H1 (cell line): ENCODE results near the gene SIK3. TPM values are rescaled to one million over a fixed set of nuclear protein-coding genes. Genes with fewer than 3 reads are reported as not detected.

ENCODE experiments used
- CTCF ChIA-PET: fragments of 300-600 bp; sonication (Branson Sonifier 250); formaldehyde crosslinking; loops from one replicate; lab custom pipeline; 2021; ENCODE audit not compliant: partially characterized antibody; lab: Charles Lee
- POLR2A ChIA-PET: fragments of 300-600 bp; sonication (Branson Sonifier 250); formaldehyde crosslinking; loops from one replicate; lab custom pipeline; 2021; ENCODE audit warnings: inconsistent platforms; ENCODE audit not compliant: partially characterized antibody; lab: Charles Lee
- DNase-seq, 2 experiments: peaks; one replicate each; pipeline versions ENCODE4 v3.0.0 to v3.0.0-alpha.2; 2010 to 2022; ENCODE audit warnings: low spot score in 2 of 2, low read depth in 1 of 2, mixed read lengths in 1 of 2
- FAIRE-seq: peaks from 2 replicates; lab custom pipeline; 2011; peaks lifted over from hg19 to GRCh38; lab: Jason Lieb, UNC
- H2AFZ ChIP-seq: 2 replicates; pipeline ENCODE4 v1.8.1; 2012; ENCODE audit warnings: low read length, inconsistent platforms
- H2AK5ac ChIP-seq: 2 replicates; pipeline ENCODE4 v1.6.1; 2013; ENCODE audit warnings: low read depth, low read length
- H2BK120ac ChIP-seq: replicated peaks from 2 replicates; pipeline ENCODE3; 2013; ENCODE audit warnings: low read depth, low read length, inconsistent platforms
- H2BK12ac ChIP-seq: 2 replicates; pipeline ENCODE4 v1.6.1; 2013; ENCODE audit warnings: low read depth, low read length
- H2BK15ac ChIP-seq: 2 replicates; pipeline ENCODE4 v1.6.1; 2013; ENCODE audit warnings: low read length
- H2BK20ac ChIP-seq: 2 replicates; pipeline ENCODE4 v1.6.1; 2013; ENCODE audit warnings: low read length
- H2BK5ac ChIP-seq: 2 replicates; pipeline ENCODE4 v1.6.1; 2013; ENCODE audit warnings: low read depth, low read length
- H3K14ac ChIP-seq: 2 replicates; pipeline ENCODE4 v1.6.1; 2013; ENCODE audit warnings: inconsistent platforms; ENCODE audit not compliant: insufficient read length
- H3K18ac ChIP-seq: 2 replicates; pipeline ENCODE4 v1.6.1; 2013; ENCODE audit warnings: low read length; ENCODE audit errors: extremely low read depth
- H3K23ac ChIP-seq: 2 replicates; pipeline ENCODE4 v1.6.1; 2013; ENCODE audit warnings: inconsistent platforms; ENCODE audit not compliant: insufficient read length
- H3K23me2 ChIP-seq: 2 replicates; pipeline ENCODE4 v1.6.1; 2013; ENCODE audit warnings: low read depth, low read length
- H3K27ac ChIP-seq: 2 replicates; pipeline ENCODE4 v1.6.1; 2011; ENCODE audit warnings: low read depth, low read length, inconsistent platforms
- H3K27me3 ChIP-seq, 4 experiments: replicated peaks in 1 of 4; 1 replicate in 1 of 4; 2 replicates in 3 of 4; pipeline versions ENCODE4 v1.6.1 to v1.8.1; 2011 to 2013; ENCODE audit warnings: low read length in 3 of 4, mild to moderate bottlenecking in 3 of 4, inconsistent platforms in 2 of 4, mixed read lengths in 2 of 4, moderate library complexity in 1 of 4; ENCODE audit not compliant: control insufficient read depth in 3 of 4, insufficient read depth in 3 of 4; ENCODE audit errors: extremely low read depth in 1 of 4
- H3K36me3 ChIP-seq, 4 experiments: 2 replicates each; pipeline versions ENCODE4 v1.6.1 to v1.8.1; 2011 to 2013; ENCODE audit warnings: mild to moderate bottlenecking in 4 of 4, low read length in 3 of 4, moderate library complexity in 2 of 4, control low read depth in 1 of 4, inconsistent platforms in 1 of 4; ENCODE audit not compliant: insufficient read depth in 4 of 4, control insufficient read depth in 2 of 4
- H3K4ac ChIP-seq: replicated peaks from 2 replicates; pipeline ENCODE3; 2013; ENCODE audit warnings: low read length, low read depth, mixed read lengths, inconsistent platforms; ENCODE audit not compliant: insufficient read length
- H3K4me1 ChIP-seq, 4 experiments: replicated peaks in 1 of 4; 1 replicate in 1 of 4; 2 replicates in 3 of 4; pipeline versions ENCODE4 v1.6.1 to v1.8.1; 2011 to 2013; ENCODE audit warnings: low read length in 3 of 4, inconsistent platforms in 2 of 4, mixed read lengths in 1 of 4; ENCODE audit not compliant: insufficient read depth in 4 of 4, control insufficient read depth in 3 of 4
- H3K4me2 ChIP-seq, 2 experiments: 2 replicates each; pipeline versions ENCODE4 v1.6.1 to v1.8.1; 2011 to 2013; ENCODE audit warnings: low read depth in 2 of 2, low read length in 2 of 2, control low read depth in 1 of 2, inconsistent platforms in 1 of 2, mild to moderate bottlenecking in 1 of 2; ENCODE audit not compliant: insufficient read depth in 1 of 2
- H3K4me3 ChIP-seq, 4 experiments: fragments of 200-600, 300-600 bp in 1 of 4; sonication (generic), shearing (Covaris generic), sonication (Bioruptor Twin) in 1 of 4; 2 replicates each; pipeline versions ENCODE4 v1.5.1 to v1.8.1; 2011 to 2016; ENCODE audit warnings: low read length in 4 of 4, low read depth in 3 of 4, control low read depth in 2 of 4, inconsistent platforms in 2 of 4, mild to moderate bottlenecking in 2 of 4, mixed read lengths in 1 of 4, moderate library complexity in 1 of 4; ENCODE audit not compliant: insufficient read depth in 2 of 4; ENCODE audit errors: extremely low read depth in 1 of 4
- H3K56ac ChIP-seq: replicated peaks from 2 replicates; pipeline ENCODE3; 2013; ENCODE audit warnings: low read depth, mild to moderate bottlenecking, mixed read lengths, low read length, inconsistent platforms; ENCODE audit not compliant: insufficient read length
- H3K79me1 ChIP-seq: 2 replicates; pipeline ENCODE4 v1.6.1; 2013; ENCODE audit warnings: low read depth, low read length, control low read depth
- H3K79me2 ChIP-seq, 2 experiments: 2 replicates each; pipeline versions ENCODE4 v1.6.1 to v1.8.1; 2012 to 2013; ENCODE audit warnings: low read length in 2 of 2, mild to moderate bottlenecking in 2 of 2, inconsistent platforms in 1 of 2; ENCODE audit not compliant: insufficient read depth in 2 of 2, control insufficient read depth in 1 of 2
- H3K9ac ChIP-seq, 4 experiments: replicated peaks in 1 of 4; 1 replicate in 1 of 4; 2 replicates in 3 of 4; pipeline versions ENCODE4 v1.6.1 to v1.8.1; 2011 to 2013; ENCODE audit warnings: low read depth in 3 of 4, low read length in 3 of 4, control low read depth in 2 of 4, mild to moderate bottlenecking in 2 of 4, moderate library complexity in 2 of 4, inconsistent platforms in 1 of 4; ENCODE audit errors: extremely low read depth in 1 of 4
- H3K9me3 ChIP-seq, 2 experiments: 2 replicates each; pipeline versions ENCODE4 v1.6.1 to v1.8.1; 2012 to 2013; ENCODE audit warnings: mild to moderate bottlenecking in 2 of 2, moderate library complexity in 2 of 2, control low read depth in 1 of 2, inconsistent platforms in 1 of 2, low read depth in 1 of 2, low read length in 1 of 2, mixed read lengths in 1 of 2; ENCODE audit not compliant: insufficient read depth in 2 of 2
- H4K20me1 ChIP-seq, 2 experiments: replicated peaks in 1 of 2; 2 replicates each; pipeline versions ENCODE3 to v1.8.1; 2011 to 2013; ENCODE audit warnings: inconsistent platforms in 2 of 2, low read length in 2 of 2, mild to moderate bottlenecking in 1 of 2; ENCODE audit not compliant: insufficient read depth in 2 of 2, control insufficient read depth in 1 of 2
- H4K5ac ChIP-seq: 2 replicates; pipeline ENCODE4 v1.6.1; 2013; ENCODE audit warnings: low read length, low read depth, mixed read lengths, inconsistent platforms; ENCODE audit not compliant: insufficient read length
- H4K8ac ChIP-seq: 2 replicates; pipeline ENCODE4 v1.8.0; 2013; ENCODE audit warnings: mild to moderate bottlenecking, moderate library complexity, low read length, inconsistent platforms; ENCODE audit not compliant: insufficient read depth; ENCODE audit errors: extremely low read depth
- H4K91ac ChIP-seq: replicated peaks from 2 replicates; pipeline ENCODE3; 2013; ENCODE audit warnings: low read length, mixed read lengths, inconsistent platforms; ENCODE audit not compliant: insufficient read length
- POLR2AphosphoS5 ChIP-seq: IDR thresholded peaks from 2 replicates; pipeline ENCODE4 v1.6.1; 2011; ENCODE audit warnings: low read depth, low read length
- RAD21 ChIP-seq, 2 experiments: IDR thresholded peaks in 1 of 2; conservative IDR thresholded peaks in 1 of 2; 2 replicates each; pipeline ENCODE4 v1.6.1; 2011; ENCODE audit warnings: low read depth in 2 of 2, low read length in 2 of 2, improper control_type of control experiment in 1 of 2, inconsistent platforms in 1 of 2, mild to moderate bottlenecking in 1 of 2, moderate library complexity in 1 of 2
- SP4 ChIP-seq: IDR thresholded peaks from 2 replicates; pipeline ENCODE4 v1.6.1; 2012; ENCODE audit warnings: low read length, inconsistent platforms
- SRF ChIP-seq: IDR thresholded peaks from 2 replicates; pipeline ENCODE4 v1.6.1; 2011; ENCODE audit warnings: mild to moderate bottlenecking, low read depth, low read length, moderate library complexity
- WGBS, 2 experiments: shearing (Covaris generic) in 1 of 2; methylation state at CpG; one replicate each; pipeline versions ENCODE4 v1.1.6 to v1.1.7; 2013 to 2015; ENCODE audit warnings: low lambda C conversion rate in 2 of 2, mixed read lengths in 2 of 2, inconsistent platforms in 1 of 2, low coverage in 1 of 2, missing lambda C conversion rate in 1 of 2; ENCODE audit not compliant: insufficient replicate concordance in 2 of 2, insufficient coverage in 1 of 2, insufficient read length in 1 of 2; ENCODE audit errors: extremely low coverage in 1 of 2, missing lambda C conversion rate in 1 of 2; 5-methylcytosine and 5-hydroxymethylcytosine counted together
- polyA plus RNA-seq, 7 experiments: library from polyadenylated mRNA; depleted of rRNA in 3 of 7; stranded (reverse) in 5 of 7; unstranded in 2 of 7; fragments of >200 nt in 5 of 7; fragments of 200-250 nt in 2 of 7; gene quantifications; 1 replicate in 5 of 7; 2 replicates in 1 of 7; 4 replicates in 1 of 7; pipeline versions ENCODE4 v1.2.1 to v1.2.3, GENCODE V29; 2011 to 2013; ENCODE audit warnings: missing spikeins in 2 of 7, mixed read lengths in 2 of 7
- total RNA-seq: library from RNA; stranded (reverse); fragmentation: NEBNext Ultra II Directional; extraction: Animal tissue kit (Norgen Biotek cat#: 25700); gene quantifications from 2 replicates; pipeline ENCODE4 v1.2.1, GENCODE V29; 2021
- TF ChIP-seq, protein P1 (sequence below), 3 experiments: IDR thresholded peaks; 1 replicate in 2 of 3; 2 replicates in 1 of 3; pipeline versions ENCODE4 v1.5.1 to v1.6.1; 2011; ENCODE audit warnings: low read length in 3 of 3, mild to moderate bottlenecking in 3 of 3, inconsistent platforms in 2 of 3, low read depth in 1 of 3, moderate library complexity in 1 of 3; ENCODE audit not compliant: insufficient read depth in 1 of 3; ENCODE audit errors: control extremely low read depth in 1 of 3

The SIK3 gene
- total and polyA plus RNA-seq, 2 of the 8 experiments (the other 6 are each of a cell fraction or from before 2014, with no cell fraction given), result 19.9 to 32.1 TPM

DNA sequence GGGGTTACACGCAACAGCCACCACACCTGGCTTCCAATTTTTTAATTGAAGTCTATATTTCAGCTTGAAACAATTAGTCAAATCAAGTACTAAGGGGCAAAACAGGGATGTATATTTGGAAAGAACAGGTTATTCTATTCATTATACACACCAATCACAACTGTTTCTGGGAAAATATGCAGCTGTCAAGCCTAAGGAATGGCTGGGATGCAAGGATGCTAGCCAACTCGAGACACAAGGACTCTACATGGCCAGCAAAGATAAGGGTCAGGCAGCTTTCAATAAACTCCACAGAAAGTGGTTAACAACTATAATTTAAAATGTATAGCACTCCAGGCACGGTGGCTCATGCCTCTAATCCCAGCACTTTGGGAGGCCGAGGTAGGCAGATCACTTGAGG is 134.0 kb downstream of the SIK3 start:
- Histone ChIP-seq H2BK12ac (no peak overlapping the region), H3K27me3 (no peaks in the 10 kb centered on the region), H3K4ac (no peak overlapping the region), H3K79me1 (peaks cover 3% of the 10 kb centered on the region; the same call in 1 of the 2 replicates), H3K27ac (no peak overlapping the region), H4K8ac (no peak overlapping the region), H3K4me2 (no peak overlapping the region), H3K23ac (no peak overlapping the region), H3K14ac (no peak overlapping the region), H2BK120ac (no peak overlapping the region), H2BK5ac (no peak overlapping the region), H2AK5ac (no peak overlapping the region), H3K4me1 (peaks cover 0 to 5% (median 2%) of the 10 kb centered on the region in 4 experiments; a peak in 4 of 7 replicates), H4K5ac (no peak overlapping the region), H3K36me3 (no peaks in the 10 kb centered on the region), H3K56ac (no peak overlapping the region), H3K4me3 (no peak overlapping the region), H3K23me2 (no peaks in the 10 kb centered on the region), H4K91ac (no peak overlapping the region), H4K20me1 (peaks cover 4 to 5% of the 10 kb centered on the region in 2 experiments), H3K18ac (no peak overlapping the region), H2BK15ac (no peak overlapping the region), H2AFZ (no peak overlapping the region), H3K9me3 (no peaks in the 10 kb centered on the region), H2BK20ac (no peak overlapping the region), H3K79me2 (peaks cover 0 to 49% of the 10 kb centered on the region in 2 experiments; a peak in 2 of 4 replicates), H3K9ac (no peak overlapping the region)
- 94% methylated on average over 4 of the region's 4 CpGs; no CpG with 5 or more reads in 1 of the 2 experiments for WGBS, 2 experiments
- DNase-seq (no peak), FAIRE-seq (no peak)
- POLR2A ChIA-PET, result interaction anchor here (1.2 kb wide), 1 partner anchor 134 kb away, joined by 3 read pairs; the partner anchor contains the start of gene SIK3
- CTCF ChIA-PET, result interaction anchor here (1.7 kb wide), 1 partner anchor 9 kb away, joined by 8 read pairs; no protein-coding TSS in a partner anchor
- TF ChIP-seq RAD21 (IDR thresholded peaks at IDR 0.05 in 1 of 2, conservative IDR thresholded peaks at IDR 0.05 in 1 of 2; ENCODE audit: low read depth in 2 of 2, low read length in 2 of 2) (no peak), SRF (no peak), POLR2AphosphoS5 (no peak), SP4 (no peak)
- TF ChIP-seq, protein P1, sequence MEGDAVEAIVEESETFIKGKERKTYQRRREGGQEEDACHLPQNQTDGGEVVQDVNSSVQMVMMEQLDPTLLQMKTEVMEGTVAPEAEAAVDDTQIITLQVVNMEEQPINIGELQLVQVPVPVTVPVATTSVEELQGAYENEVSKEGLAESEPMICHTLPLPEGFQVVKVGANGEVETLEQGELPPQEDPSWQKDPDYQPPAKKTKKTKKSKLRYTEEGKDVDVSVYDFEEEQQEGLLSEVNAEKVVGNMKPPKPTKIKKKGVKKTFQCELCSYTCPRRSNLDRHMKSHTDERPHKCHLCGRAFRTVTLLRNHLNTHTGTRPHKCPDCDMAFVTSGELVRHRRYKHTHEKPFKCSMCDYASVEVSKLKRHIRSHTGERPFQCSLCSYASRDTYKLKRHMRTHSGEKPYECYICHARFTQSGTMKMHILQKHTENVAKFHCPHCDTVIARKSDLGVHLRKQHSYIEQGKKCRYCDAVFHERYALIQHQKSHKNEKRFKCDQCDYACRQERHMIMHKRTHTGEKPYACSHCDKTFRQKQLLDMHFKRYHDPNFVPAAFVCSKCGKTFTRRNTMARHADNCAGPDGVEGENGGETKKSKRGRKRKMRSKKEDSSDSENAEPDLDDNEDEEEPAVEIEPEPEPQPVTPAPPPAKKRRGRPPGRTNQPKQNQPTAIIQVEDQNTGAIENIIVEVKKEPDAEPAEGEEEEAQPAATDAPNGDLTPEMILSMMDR (IDR thresholded peaks at IDR 0.05; ENCODE audit: control extremely low read depth in 1 of 3, insufficient read depth in 1 of 3, low read depth in 1 of 3, low read length in 3 of 3), result no peak
- TF ChIP-seq, all 59 proteins: peak for 0
